HUDEP-2 (cell line): Measurements from ENCODE around the gene KANSL1L.

Source experiments
- DNase-seq, 76 experiments: peaks; one replicate each; lab custom pipeline; 2025; ENCODE audit not compliant: unreplicated experiment in 76 of 76; lab: John Stamatoyannopoulos, UW

KANSL1L gene

GRCh38 chr2:210072922-210073509 is 98.2 kb downstream of the KANSL1L start:
- DNase-seq = peak in 16 of 76 experiments; percentile 1 to 46 (median 7)

DNA sequence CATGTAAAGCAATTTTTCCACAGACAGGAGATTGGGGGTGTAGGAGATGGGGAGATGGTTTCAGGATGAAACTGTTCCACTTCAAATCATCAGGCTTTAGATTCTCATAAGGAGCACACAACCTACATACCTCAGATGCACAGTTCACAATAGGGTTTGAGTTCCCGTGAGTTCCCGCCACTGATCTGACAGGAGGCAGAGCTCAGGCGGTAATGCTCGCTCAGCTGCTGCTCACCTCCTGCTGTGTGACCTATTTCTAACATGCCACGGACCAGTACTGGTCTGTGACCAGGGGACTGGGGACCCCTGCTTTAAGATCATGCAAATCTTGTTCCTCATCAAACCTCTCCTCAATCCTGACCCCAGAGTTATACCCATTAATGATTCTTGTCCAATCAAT is 98.7 kb downstream of the KANSL1L start:
- no peak for DNase-seq

- DNase-seq = no peak
Observed at GRCh38 chr2:210063306-210063705, 107.9 kb downstream of the KANSL1L start.

GRCh38 chr2:210055825-210056224 is 115.4 kb downstream of the KANSL1L start:
- DNase-seq = no peak

GRCh38 chr2:210054696-210055095 is 116.5 kb downstream of the KANSL1L start:
- DNase-seq = no peak

GRCh38 chr2:210050885-210051284 is 120.3 kb downstream of the KANSL1L start:
- no peak for DNase-seq

DNA sequence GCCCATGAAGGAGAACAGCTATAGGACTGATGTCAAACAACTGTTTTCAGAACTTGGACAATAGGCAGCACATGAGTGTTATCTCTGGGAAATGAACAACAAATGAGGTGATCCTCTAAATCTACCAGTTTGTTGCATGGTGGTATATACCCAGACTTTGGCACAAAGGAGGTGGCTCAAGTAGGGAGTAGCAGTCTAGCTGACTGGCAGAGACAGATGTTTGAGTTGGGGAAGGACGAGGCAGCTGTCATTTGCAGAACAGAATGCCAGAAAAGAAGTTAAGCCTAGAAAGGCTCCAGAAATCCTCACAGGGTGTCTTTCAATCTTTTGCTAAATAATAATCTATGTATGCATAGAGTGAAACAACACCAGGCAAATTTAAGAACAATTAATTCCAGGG is 121.4 kb downstream of the KANSL1L start:
- no peak for DNase-seq

- peak in 1 of 76 experiments; percentile 4 for DNase-seq
Observed at GRCh38 chr2:210046851-210047500, 124.2 kb downstream of the KANSL1L start.

DNA sequence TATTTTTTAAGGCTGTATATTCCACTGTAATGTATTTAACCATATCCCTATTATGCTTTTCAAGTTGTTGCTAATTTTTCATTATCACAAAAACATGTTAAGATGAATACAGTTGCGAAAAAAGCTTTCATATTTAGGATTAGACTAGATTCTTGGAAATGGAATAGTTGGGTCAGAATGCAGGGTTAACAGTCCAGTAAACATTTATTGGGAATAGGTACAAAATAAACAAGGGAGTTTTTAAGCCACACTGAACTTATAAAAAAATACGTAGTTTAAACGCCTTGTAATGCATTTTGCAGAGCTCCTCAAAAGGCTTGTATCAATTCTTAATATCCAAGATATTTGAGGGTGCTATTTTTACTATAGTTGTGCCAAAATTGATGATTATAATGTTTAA is 133.1 kb downstream of the KANSL1L start:
- DNase-seq = no peak

GRCh38 chr2:210035679-210036078 is 135.5 kb downstream of the KANSL1L start:
- no peak for DNase-seq

DNA sequence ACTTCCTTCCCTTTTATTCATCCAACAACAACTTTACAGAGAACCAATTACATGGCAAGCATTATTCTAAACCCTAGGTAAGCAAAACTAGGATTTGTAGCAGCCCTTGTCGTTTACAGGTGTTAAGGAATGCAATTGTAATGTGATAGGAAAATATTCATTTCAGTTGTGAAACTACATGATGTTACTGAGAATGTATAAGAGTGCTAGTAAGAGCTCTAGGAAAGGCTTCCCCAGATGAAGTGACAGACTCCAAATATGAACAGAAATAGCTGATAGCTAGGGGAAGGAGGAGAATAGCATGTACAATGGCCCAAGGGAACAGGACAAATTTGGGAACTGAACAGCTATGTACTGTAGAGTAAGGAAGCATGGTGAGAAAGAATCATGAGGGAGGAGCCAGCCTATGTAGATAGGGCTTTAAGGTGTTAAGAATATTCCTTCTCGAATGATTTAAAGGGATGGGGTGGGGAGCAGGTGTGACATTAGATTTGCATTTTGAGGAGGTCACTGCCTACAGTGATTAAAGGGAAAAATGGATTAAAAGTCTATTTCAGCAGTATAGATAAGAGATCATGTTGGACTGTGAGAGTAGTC is 137.0 kb downstream of the KANSL1L start:
- DNase-seq = peak in 1 of 76 experiments; percentile 1

DNA sequence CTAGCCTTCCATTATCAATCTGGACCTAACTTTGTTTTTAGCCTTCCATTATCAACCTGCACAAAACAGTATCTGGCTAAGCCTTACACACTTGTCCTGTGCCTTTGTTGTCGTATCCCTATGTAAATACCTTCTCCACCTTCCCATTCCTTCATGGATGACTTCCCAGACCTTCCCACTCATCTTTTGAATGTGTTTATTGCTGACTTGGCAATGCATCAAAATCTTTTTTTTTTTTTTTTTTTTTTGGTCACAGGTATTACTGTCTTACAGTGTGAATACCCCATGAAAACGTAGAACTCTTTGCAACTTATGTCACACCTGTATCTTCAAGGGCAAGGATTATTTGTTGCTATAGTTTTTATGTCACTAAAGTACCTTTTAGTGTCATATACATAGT is 143.0 kb downstream of the KANSL1L start:
- no peak for DNase-seq

- DNase-seq = no peak
Observed at GRCh38 chr2:210027608-210028007, 143.6 kb downstream of the KANSL1L start.

DNA sequence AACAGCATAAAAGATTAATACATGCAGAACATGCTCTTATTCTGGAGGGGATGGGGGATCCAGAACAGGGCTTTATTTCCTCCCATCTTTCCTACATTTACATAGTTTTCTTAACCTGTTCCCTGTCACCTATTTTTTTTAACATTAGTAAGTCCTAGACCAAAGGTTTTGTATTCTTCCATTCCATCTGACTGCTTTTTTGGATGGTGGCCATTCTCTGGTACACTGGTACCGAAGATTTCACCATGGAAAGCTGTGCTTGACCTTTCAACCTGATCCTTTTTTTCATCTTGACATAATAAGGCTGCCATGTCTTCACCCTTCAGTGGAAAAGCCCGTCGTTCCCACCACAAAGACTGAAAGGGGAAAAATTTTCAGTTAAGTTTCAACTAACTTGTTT is 148.4 kb downstream of the KANSL1L start:
- no peak for DNase-seq

DNA sequence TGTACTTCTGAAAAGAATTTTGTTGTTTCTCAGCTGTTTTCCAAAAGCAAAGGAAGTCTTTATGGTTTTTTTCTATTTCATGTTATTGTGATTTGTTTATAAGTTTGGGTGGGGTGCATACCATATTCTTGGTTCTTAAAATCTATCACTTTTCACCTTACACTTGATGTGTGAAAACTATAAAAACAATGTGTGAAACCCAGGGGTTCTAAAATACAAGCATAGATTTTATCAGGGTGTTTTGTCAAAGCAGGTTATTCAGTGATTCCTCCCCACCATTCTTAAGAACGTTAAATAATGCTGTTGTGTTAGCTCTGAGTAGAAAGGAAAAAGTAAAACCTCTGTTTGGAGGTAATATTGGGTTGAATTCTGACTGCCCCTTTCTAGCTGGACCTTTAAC is 151.1 kb downstream of the KANSL1L start:
- no peak for DNase-seq

DNA sequence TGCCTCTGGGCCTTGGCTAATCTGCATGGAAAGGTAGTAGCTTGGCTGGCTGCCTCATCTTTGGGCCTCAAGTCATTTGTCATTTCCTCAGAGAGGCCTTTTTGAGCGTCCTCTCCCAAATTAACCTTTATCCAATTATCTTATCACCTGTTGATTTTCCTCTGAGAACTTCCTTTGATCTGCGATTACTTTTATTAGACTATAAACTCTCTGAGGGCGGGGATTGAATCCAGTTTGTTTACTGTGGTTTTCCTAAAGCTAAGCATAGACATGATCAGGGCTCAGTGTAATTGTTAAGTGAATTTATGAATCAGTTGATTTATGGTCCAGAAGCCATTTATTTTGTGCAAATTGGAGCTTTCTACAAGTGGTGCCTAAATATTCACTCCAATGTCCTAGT is 161.3 kb downstream of the KANSL1L start:
- no peak for DNase-seq

- DNase-seq = no peak
Observed at GRCh38 chr2:210009126-210009525, 162.1 kb downstream of the KANSL1L start.

- DNase-seq = no peak
Observed at GRCh38 chr2:210007895-210008294, 163.3 kb downstream of the KANSL1L start.

DNA sequence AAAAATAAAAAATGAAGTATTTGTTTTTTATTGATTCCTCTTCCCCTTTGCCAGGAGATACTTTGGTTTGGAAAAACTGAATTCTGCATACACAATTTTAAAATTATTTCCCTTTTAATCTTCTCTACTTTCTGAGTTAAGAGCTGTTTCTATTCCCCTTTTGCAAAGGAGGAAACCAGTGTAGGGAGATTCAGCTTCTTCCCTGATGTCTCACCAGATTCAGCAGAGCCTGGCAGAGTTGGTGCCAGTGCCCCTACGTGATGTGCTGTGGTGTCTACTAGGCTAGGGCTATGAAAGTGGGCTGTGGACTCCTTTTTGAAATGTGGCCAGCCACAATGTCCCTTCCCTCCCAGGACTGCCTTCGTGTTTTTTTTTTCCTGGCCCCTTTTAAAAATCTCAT is 166.3 kb downstream of the KANSL1L start:
- DNase-seq = no peak

GRCh38 chr2:210003359-210003758 is 167.8 kb downstream of the KANSL1L start:
- no peak for DNase-seq

- DNase-seq = peak in 75 of 76 experiments; percentile 36 to 97 (median 93)
Observed at GRCh38 chr2:210002158-210003157, 168.8 kb downstream of the KANSL1L start, which contains the start of gene RPE. TSS of gene RPE (plus strand) at chr2:210002638. CDS start at chr2:210002662, 24 bp downstream.
